ENCODE measurements around the gene ALPK1. TPM values are rescaled to one million over a fixed set of nuclear protein-coding genes. Genes with fewer than 3 reads are reported as not detected.

Gene ALPK1
- polyA plus RNA-seq, 2 of the 4 experiments (the other 2 are of a cell fraction): 3.5 to 15.9 TPM

- TF ChIP-seq REST (IDR thresholded peaks at IDR 0.05): no peak
Measured at GRCh38 chr4:112421911-112422310, 124.7 kb downstream of the ALPK1 start (continued).

GRCh38 chr4:112422644-112423043, 125.5 kb downstream of the ALPK1 start:
- ChIA-PET CTCF (no interaction called here), POLR2A (no interaction called here)
- H3K27ac ChIP-seq: no peak overlapping the region
- no peaks in the 10 kb centered on the region for H3K9me3 ChIP-seq
- TF ChIP-seq HDAC2 (IDR thresholded peaks at IDR 0.05): no peak
- TF ChIP-seq KDM5A (IDR thresholded peaks at IDR 0.05): no peak
- no peak for TF ChIP-seq CEBPB (IDR thresholded peaks at IDR 0.05)
- TF ChIP-seq TFCP2L1 (CRISPR knock-in tag; IDR thresholded peaks at IDR 0.05): no peak
- no peak for TF ChIP-seq RARB (CRISPR knock-in tag; IDR thresholded peaks at IDR 0.05)
- TF ChIP-seq JUNB (IDR thresholded peaks at IDR 0.05): no peak
- 80% methylated on average over 1 of the region's 2 CpGs for WGBS (ENCODE audit: missing lambda C conversion rate)
- ATAC-seq (no peak), DNase-seq (ENCODE audit: low read depth in 1 of 2, low spot score in 1 of 2) (no peak), FAIRE-seq (no peak)
- no peaks in the 10 kb centered on the region for H3K4me1 ChIP-seq
- H3K4me3 ChIP-seq: no peak overlapping the region
- H3K4me2 ChIP-seq: no peak overlapping the region

GRCh38 chr4:112423591-112423990, 126.4 kb downstream of the ALPK1 start:
- ChIA-PET CTCF (no interaction called here), POLR2A (no interaction called here)
- H3K4me1 ChIP-seq: no peaks in the 10 kb centered on the region
- DNase-seq (ENCODE audit: low read depth in 1 of 2, low spot score in 1 of 2): no peak
- no peak overlapping the region for H3K4me2 ChIP-seq
- no peak overlapping the region for H3K27ac ChIP-seq
- 91% methylated on average over 1 of the region's 1 CpG for WGBS (ENCODE audit: missing lambda C conversion rate)
- no peaks in the 10 kb centered on the region for H3K9me3 ChIP-seq
- ATAC-seq: no peak
- no peak overlapping the region for H3K4me3 ChIP-seq
- no peak for FAIRE-seq
- TF ChIP-seq RNF2 (IDR thresholded peaks at IDR 0.05; ENCODE audit: borderline replicate concordance, low read depth): no peak
- TF ChIP-seq MAX (IDR thresholded peaks at IDR 0.05): no peak
- no peak for TF ChIP-seq TP53 (CRISPR knock-in tag; IDR thresholded peaks at IDR 0.05)
- no peak for TF ChIP-seq RAD21 (conservative IDR thresholded peaks at IDR 0.05 in 1 of 2, IDR thresholded peaks at IDR 0.05 in 1 of 2)
- no peak for TF ChIP-seq HOXB5 (CRISPR knock-in tag; IDR thresholded peaks at IDR 0.05)
- TF ChIP-seq SMC3 (IDR thresholded peaks at IDR 0.05): no peak
- TF ChIP-seq POLR2A (IDR thresholded peaks at IDR 0.05; ENCODE audit: low read length): no peak
- no peak for TF ChIP-seq ZFP36 (IDR thresholded peaks at IDR 0.05; ENCODE audit: borderline replicate concordance, partially characterized antibody)
- no peak for TF ChIP-seq RARB (CRISPR knock-in tag; IDR thresholded peaks at IDR 0.05)
- TF ChIP-seq MYC (IDR thresholded peaks at IDR 0.05; ENCODE audit: borderline replicate concordance, low read length): no peak
- TF ChIP-seq MAZ (IDR thresholded peaks at IDR 0.05; ENCODE audit: borderline replicate concordance, low read depth, low read length): no peak
- TF ChIP-seq CEBPB (IDR thresholded peaks at IDR 0.05): no peak
- TF ChIP-seq BCL3 (IDR thresholded peaks at IDR 0.05): no peak
- TF ChIP-seq NR3C1 (IDR thresholded peaks at IDR 0.05): no peak
- no peak for TF ChIP-seq RFX5 (IDR thresholded peaks at IDR 0.05)
- TF ChIP-seq PBX3 (IDR thresholded peaks at IDR 0.05): no peak
- TF ChIP-seq JUN (IDR thresholded peaks at IDR 0.05): no peak
- TF ChIP-seq HMGXB4 (CRISPR knock-in tag; IDR thresholded peaks at IDR 0.05; ENCODE audit: borderline replicate concordance): no peak
- no peak for TF ChIP-seq EHMT2 (IDR thresholded peaks at IDR 0.05; ENCODE audit: low read depth)
- no peak for TF ChIP-seq ELK1 (IDR thresholded peaks at IDR 0.05; ENCODE audit: low read depth, low read length)

All from A549 (cell line).